H9 (cell line): ENCODE measurements around the gene TNFRSF18. TPM values are rescaled to one million over a fixed set of nuclear protein-coding genes. Genes with fewer than 3 reads are reported as not detected.
A peak's percentile ranks its signal among the peaks of the same experiment; 100 is the strongest.

Experiments used
- DNase-seq: peaks from one replicate; pipeline ENCODE4 v3.0.0-alpha.2; 2017
- H2AFZ ChIP-seq: one replicate; pipeline ENCODE4 v1.6.1; 2013; ENCODE audit warnings: mild to moderate bottlenecking, low read length, control low read depth, moderate library complexity
- H2AK5ac ChIP-seq: 2 replicates; pipeline ENCODE4 v1.6.1; 2013; ENCODE audit warnings: low read length, control low read depth, mixed read lengths; ENCODE audit not compliant: insufficient read length
- H2BK120ac ChIP-seq: one replicate; pipeline ENCODE4 v1.6.1; 2013; ENCODE audit warnings: low read depth, mild to moderate bottlenecking, low read length, control low read depth, inconsistent platforms; ENCODE audit not compliant: poor library complexity, severe bottlenecking
- H2BK12ac ChIP-seq: 2 replicates; pipeline ENCODE4 v1.6.1; 2013; ENCODE audit warnings: low read length, control low read depth, mixed read lengths, low read depth; ENCODE audit not compliant: insufficient read length
- H2BK15ac ChIP-seq: 2 replicates; pipeline ENCODE4 v1.6.1; 2013; ENCODE audit warnings: low read depth, low read length, control low read depth
- H2BK20ac ChIP-seq: one replicate; pipeline ENCODE4 v1.6.1; 2013; ENCODE audit warnings: low read depth, mild to moderate bottlenecking, low read length, control low read depth, inconsistent platforms; ENCODE audit not compliant: poor library complexity, severe bottlenecking
- H2BK5ac ChIP-seq: 2 replicates; pipeline ENCODE4 v1.6.1; 2013; ENCODE audit warnings: low read length, control low read depth, mixed read lengths; ENCODE audit not compliant: insufficient read length
- H3K14ac ChIP-seq: 2 replicates; pipeline ENCODE4 v1.6.1; 2013; ENCODE audit warnings: low read length, control low read depth; ENCODE audit not compliant: insufficient read depth
- H3K18ac ChIP-seq: 2 replicates; pipeline ENCODE4 v1.6.1; 2013; ENCODE audit warnings: low read depth, mild to moderate bottlenecking, mixed read lengths, low read length, control low read depth; ENCODE audit not compliant: insufficient read length
- H3K23ac ChIP-seq: 2 replicates; pipeline ENCODE4 v1.6.1; 2013; ENCODE audit warnings: low read length, control low read depth, mixed read lengths, low read depth; ENCODE audit not compliant: insufficient read length
- H3K23me2 ChIP-seq: 2 replicates; pipeline ENCODE4 v1.6.1; 2013; ENCODE audit warnings: low read depth, mild to moderate bottlenecking, mixed read lengths, low read length, control low read depth; ENCODE audit not compliant: insufficient read length, poor library complexity, severe bottlenecking
- H3K27ac ChIP-seq: 2 replicates; pipeline ENCODE4 v1.5.1; 2013; ENCODE audit warnings: low read length, control low read depth, mixed read lengths, low read depth; ENCODE audit not compliant: insufficient read length
- H3K27me3 ChIP-seq: 2 replicates; pipeline ENCODE4 v1.6.1; 2013; ENCODE audit warnings: low read length, control low read depth, inconsistent platforms; ENCODE audit not compliant: insufficient read depth
- H3K4ac ChIP-seq: 2 replicates; pipeline ENCODE4 v1.6.1; 2013; ENCODE audit warnings: low read depth, mild to moderate bottlenecking, control low read depth, inconsistent platforms, low read length, moderate library complexity
- H3K4me1 ChIP-seq: 2 replicates; pipeline ENCODE4 v1.6.1; 2013; ENCODE audit warnings: low read length, control low read depth, inconsistent platforms; ENCODE audit not compliant: insufficient read depth
- H3K4me2 ChIP-seq: 2 replicates; pipeline ENCODE4 v1.6.1; 2013; ENCODE audit warnings: low read length, control low read depth, mixed read lengths; ENCODE audit not compliant: insufficient read length, insufficient read depth
- H3K56ac ChIP-seq: 2 replicates; pipeline ENCODE4 v1.6.1; 2013; ENCODE audit warnings: low read depth, mild to moderate bottlenecking, mixed read lengths, low read length, control low read depth; ENCODE audit not compliant: insufficient read length
- H3K79me1 ChIP-seq: 2 replicates; pipeline ENCODE4 v1.6.1; 2013; ENCODE audit warnings: low read depth, mild to moderate bottlenecking, moderate library complexity, low read length, control low read depth, inconsistent platforms; ENCODE audit not compliant: insufficient read depth, poor library complexity, severe bottlenecking
- H3K79me2 ChIP-seq: 2 replicates; pipeline ENCODE4 v1.6.1; 2013; ENCODE audit warnings: low read length, control low read depth, inconsistent platforms; ENCODE audit not compliant: insufficient read depth
- H3K9ac ChIP-seq: 2 replicates; pipeline ENCODE4 v1.6.1; 2013; ENCODE audit warnings: low read length, control low read depth, mixed read lengths; ENCODE audit not compliant: insufficient read length; ENCODE audit errors: extremely low read depth
- H3K9me3 ChIP-seq: one replicate; pipeline ENCODE4 v1.6.1; 2013; ENCODE audit warnings: low read depth, low read length, inconsistent platforms; ENCODE audit not compliant: control insufficient read depth
- H3T11ph ChIP-seq: one replicate; pipeline ENCODE4 v1.6.1; 2013; ENCODE audit warnings: mild to moderate bottlenecking, low read length, control low read depth, inconsistent platforms
- H4K20me1 ChIP-seq: one replicate; pipeline ENCODE4 v1.6.1; 2013; ENCODE audit not compliant: control insufficient read depth, insufficient read length, insufficient read depth
- H4K5ac ChIP-seq: 2 replicates; pipeline ENCODE4 v1.6.1; 2013; ENCODE audit warnings: low read depth, mild to moderate bottlenecking, mixed read lengths, low read length, control low read depth; ENCODE audit not compliant: insufficient read length
- H4K8ac ChIP-seq: replicated peaks from 2 replicates; pipeline ENCODE4 v1.6.1; 2013; ENCODE audit warnings: low read length, control low read depth, mixed read lengths, low read depth; ENCODE audit not compliant: insufficient read length
- H4K91ac ChIP-seq: 2 replicates; pipeline ENCODE4 v1.6.1; 2013; ENCODE audit warnings: low read depth, mild to moderate bottlenecking, moderate library complexity, mixed read lengths, low read length, control low read depth; ENCODE audit not compliant: insufficient read length
- H3K27ac Mint-ChIP-seq, 3 experiments: 2 replicates in 2 of 3; 3 replicates in 1 of 3; pipeline ENCODE4 v1.8.0; 2020 to 2021; ENCODE audit warnings: mixed read lengths in 3 of 3, mild to moderate bottlenecking in 1 of 3, moderate library complexity in 1 of 3
- H3K27me3 Mint-ChIP-seq: 2 replicates; pipeline ENCODE4 v1.8.0; 2021; ENCODE audit warnings: low read depth, mild to moderate bottlenecking, moderate library complexity, mixed read lengths
- H3K36me3 Mint-ChIP-seq, 3 experiments: 2 replicates in 2 of 3; 3 replicates in 1 of 3; pipeline ENCODE4 v1.8.0; 2020 to 2021; ENCODE audit warnings: low read depth in 3 of 3, mixed read lengths in 3 of 3; ENCODE audit not compliant: insufficient read depth in 1 of 3
- H3K4me1 Mint-ChIP-seq, 2 experiments: 2 replicates each; pipeline ENCODE4 v1.8.0; 2020; ENCODE audit warnings: mixed read lengths in 2 of 2
- H3K4me3 Mint-ChIP-seq, 2 experiments: 2 replicates in 1 of 2; 3 replicates in 1 of 2; pipeline ENCODE4 v1.8.0; 2020 to 2021; ENCODE audit warnings: mild to moderate bottlenecking in 2 of 2, mixed read lengths in 2 of 2, moderate library complexity in 1 of 2
- H3K9me3 Mint-ChIP-seq, 2 experiments: 2 replicates in 1 of 2; 3 replicates in 1 of 2; pipeline ENCODE4 v1.8.0; 2020; ENCODE audit warnings: mild to moderate bottlenecking in 2 of 2, mixed read lengths in 2 of 2, moderate library complexity in 1 of 2
- WGBS: extraction: QIAGEN DNeasy Blood & Tissue Kit; methylation state at CpG from one replicate; pipeline ENCODE4 v1.1.7; 2013; ENCODE audit warnings: missing lambda C conversion rate, low lambda C conversion rate, mixed read lengths; ENCODE audit not compliant: insufficient read length; ENCODE audit errors: extremely low coverage; 5-methylcytosine and 5-hydroxymethylcytosine counted together
- total RNA-seq: library from RNA; stranded (reverse); gene quantifications from 2 replicates; pipeline ENCODE4 v1.2.1, GENCODE V29; 2021
- TF ChIP-seq, protein P1 (sequence below): fragments of 200-600 bp; sonication (generic); conservative IDR thresholded peaks from 3 replicates; pipeline ENCODE4 v1.8.0; 2021; ENCODE audit warnings: antibody characterized with exemption, mild to moderate bottlenecking

Gene TNFRSF18
- total RNA-seq, 1 experiment from 2014 or later: 2.0 TPM

DNA sequence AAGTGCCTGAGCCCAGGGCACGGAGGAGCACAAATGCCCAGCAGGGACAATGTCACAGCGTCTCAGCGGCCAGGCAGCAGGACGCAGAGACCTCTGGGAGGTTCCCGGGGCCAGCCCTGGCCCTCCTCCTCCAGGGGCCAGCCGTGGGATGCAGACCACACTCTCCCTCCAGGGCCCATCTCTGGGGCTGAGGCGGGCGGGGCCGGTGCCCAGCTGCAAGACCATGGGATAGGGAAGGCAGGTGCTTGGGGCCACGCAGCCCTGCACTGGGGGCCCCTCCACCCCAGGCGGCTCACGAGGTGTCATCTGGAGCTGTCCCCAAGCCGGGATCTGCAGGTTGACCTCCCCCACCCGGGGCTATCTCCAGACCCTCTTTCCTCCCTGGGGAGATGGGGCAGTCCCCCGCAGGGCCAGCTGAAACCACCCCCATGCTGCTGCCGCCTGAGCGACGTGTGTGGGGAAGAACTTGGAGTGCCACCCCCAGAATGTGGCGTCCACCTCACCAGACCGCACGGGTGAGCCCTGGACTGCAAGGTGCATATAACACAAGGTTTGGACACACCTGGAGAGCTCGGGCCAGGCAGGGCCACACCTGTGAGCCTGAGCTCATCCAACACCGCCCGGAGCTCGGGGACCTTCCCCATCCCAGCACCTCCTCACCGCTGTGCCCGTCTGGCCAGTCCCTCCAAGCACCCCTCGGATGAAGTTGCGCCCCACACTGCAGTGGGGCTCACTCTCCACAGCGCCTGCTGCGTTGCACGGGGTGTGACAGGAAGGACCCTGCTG lies 36.8 kb downstream of the TNFRSF18 start:
- H3K18ac ChIP-seq: no peak overlapping the region
- H3K27me3 ChIP-seq: no peaks in the 10 kb centered on the region
- no peak overlapping the region for H2BK20ac ChIP-seq
- no peak overlapping the region for H3K4ac ChIP-seq
- Mint-ChIP-seq H3K27ac (peak overlapping the region in 2 of 3 experiments; percentile 18 to 72; a peak in 1 of 7 replicates), H3K9me3 (no peaks in the 10 kb centered on the region; a peak in 1 of 5 replicates), H3K27me3 (peaks cover 4% of the 10 kb centered on the region), H3K4me3 (no peak overlapping the region; a peak in 1 of 5 replicates), H3K36me3 (peaks cover 0 to 12% (median 0%) of the 10 kb centered on the region in 3 experiments; a peak in 2 of 7 replicates), H3K4me1 (peaks cover 17 to 27% of the 10 kb centered on the region in 2 experiments)
- H3K23ac ChIP-seq: no peak overlapping the region
- H3K23me2 ChIP-seq: peaks cover 3% of the 10 kb centered on the region
- H3K4me2 ChIP-seq: no peak overlapping the region
- no peaks in the 10 kb centered on the region for H3K79me2 ChIP-seq
- no peaks in the 10 kb centered on the region for H3K9me3 ChIP-seq
- H3K27ac ChIP-seq: no peak overlapping the region
- no peaks in the 10 kb centered on the region; the same call in 1 of the 2 replicates for H3K4me1 ChIP-seq
- H3K56ac ChIP-seq: no peak overlapping the region
- H3K79me1 ChIP-seq: no peaks in the 10 kb centered on the region
- no peak overlapping the region for H2AFZ ChIP-seq
- no peak overlapping the region for H4K5ac ChIP-seq
- no peak overlapping the region for H4K8ac ChIP-seq
- no peak overlapping the region for H2AK5ac ChIP-seq
- H2BK120ac ChIP-seq: no peak overlapping the region
- H2BK15ac ChIP-seq: no peak overlapping the region
- no peak overlapping the region; the same call in 1 of the 2 replicates for H3K14ac ChIP-seq
- no peak overlapping the region for H2BK12ac ChIP-seq
- no CpG with 5 or more reads among the region's 32 CpGs for WGBS
- DNase-seq: peak; percentile 30
- TF ChIP-seq, protein P1, sequence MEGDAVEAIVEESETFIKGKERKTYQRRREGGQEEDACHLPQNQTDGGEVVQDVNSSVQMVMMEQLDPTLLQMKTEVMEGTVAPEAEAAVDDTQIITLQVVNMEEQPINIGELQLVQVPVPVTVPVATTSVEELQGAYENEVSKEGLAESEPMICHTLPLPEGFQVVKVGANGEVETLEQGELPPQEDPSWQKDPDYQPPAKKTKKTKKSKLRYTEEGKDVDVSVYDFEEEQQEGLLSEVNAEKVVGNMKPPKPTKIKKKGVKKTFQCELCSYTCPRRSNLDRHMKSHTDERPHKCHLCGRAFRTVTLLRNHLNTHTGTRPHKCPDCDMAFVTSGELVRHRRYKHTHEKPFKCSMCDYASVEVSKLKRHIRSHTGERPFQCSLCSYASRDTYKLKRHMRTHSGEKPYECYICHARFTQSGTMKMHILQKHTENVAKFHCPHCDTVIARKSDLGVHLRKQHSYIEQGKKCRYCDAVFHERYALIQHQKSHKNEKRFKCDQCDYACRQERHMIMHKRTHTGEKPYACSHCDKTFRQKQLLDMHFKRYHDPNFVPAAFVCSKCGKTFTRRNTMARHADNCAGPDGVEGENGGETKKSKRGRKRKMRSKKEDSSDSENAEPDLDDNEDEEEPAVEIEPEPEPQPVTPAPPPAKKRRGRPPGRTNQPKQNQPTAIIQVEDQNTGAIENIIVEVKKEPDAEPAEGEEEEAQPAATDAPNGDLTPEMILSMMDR: no peak
- no peak overlapping the region for H2BK5ac ChIP-seq
- no peak overlapping the region for H3T11ph ChIP-seq
- no peak overlapping the region for H3K9ac ChIP-seq
- H4K91ac ChIP-seq: no peak overlapping the region
- no peaks in the 10 kb centered on the region for H4K20me1 ChIP-seq
